AG04449 (cell line): ENCODE data around the gene RAC2.

Experiments used
- CTCF ChIA-PET: fragments of 350-600 bp; formaldehyde crosslinking; extraction: SDS; loops from one replicate; lab custom pipeline; 2021; ENCODE audit warnings: antibody characterized with exemption; lab: Yijun Ruan, JAX
- POLR2A ChIA-PET: fragments of 400-600, 350-600 bp; formaldehyde crosslinking; extraction: SDS; loops from one replicate; lab custom pipeline; 2020; ENCODE audit warnings: antibody characterized with exemption, inconsistent platforms; lab: Yijun Ruan, JAX
- DNase-seq: peaks from one replicate; pipeline ENCODE4 v3.0.0-alpha.2; 2010; ENCODE audit warnings: low read depth, low spot score
- H3K4me3 ChIP-seq: 2 replicates; pipeline ENCODE4 v1.5.1; 2011; ENCODE audit warnings: low read depth, mild to moderate bottlenecking, control low read depth, low read length
- TF ChIP-seq, protein P1 (sequence below): IDR thresholded peaks from one replicate; pipeline ENCODE4 v1.5.1; 2011; ENCODE audit warnings: mild to moderate bottlenecking, moderate library complexity, low read length, control low read depth, inconsistent platforms; ENCODE audit not compliant: insufficient read depth; ENCODE audit errors: missing control alignments

RAC2 gene

DNA sequence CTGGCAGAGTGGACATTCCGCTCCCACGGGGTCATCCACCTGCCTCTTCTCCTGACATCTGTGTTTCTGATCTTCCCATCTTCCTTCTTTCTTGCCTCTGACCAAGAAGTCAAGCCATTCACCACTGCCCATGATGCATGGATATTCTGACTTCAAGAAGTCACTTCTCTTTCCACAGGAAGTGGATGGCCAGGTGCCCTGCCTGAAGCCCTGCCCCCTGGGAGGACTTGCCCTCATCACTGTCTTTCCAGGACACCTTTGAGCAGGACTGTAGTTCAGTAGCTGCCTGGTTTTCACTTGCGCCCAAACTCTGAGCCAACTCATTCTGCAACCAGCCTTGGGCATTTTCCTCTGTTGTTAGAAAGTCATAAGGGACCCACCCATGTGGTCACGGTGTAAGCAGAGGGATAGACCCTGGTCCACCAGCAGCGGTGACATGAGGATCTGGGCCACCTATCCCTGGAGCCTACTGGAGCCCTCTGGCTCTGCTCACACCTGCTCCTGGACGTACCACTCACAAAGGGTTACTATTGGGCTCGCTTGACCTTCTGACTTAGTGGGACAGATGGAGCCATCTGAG lies 45.2 kb upstream of the RAC2 start:
- no peak overlapping the region for H3K4me3 ChIP-seq
- TF ChIP-seq, protein P1, sequence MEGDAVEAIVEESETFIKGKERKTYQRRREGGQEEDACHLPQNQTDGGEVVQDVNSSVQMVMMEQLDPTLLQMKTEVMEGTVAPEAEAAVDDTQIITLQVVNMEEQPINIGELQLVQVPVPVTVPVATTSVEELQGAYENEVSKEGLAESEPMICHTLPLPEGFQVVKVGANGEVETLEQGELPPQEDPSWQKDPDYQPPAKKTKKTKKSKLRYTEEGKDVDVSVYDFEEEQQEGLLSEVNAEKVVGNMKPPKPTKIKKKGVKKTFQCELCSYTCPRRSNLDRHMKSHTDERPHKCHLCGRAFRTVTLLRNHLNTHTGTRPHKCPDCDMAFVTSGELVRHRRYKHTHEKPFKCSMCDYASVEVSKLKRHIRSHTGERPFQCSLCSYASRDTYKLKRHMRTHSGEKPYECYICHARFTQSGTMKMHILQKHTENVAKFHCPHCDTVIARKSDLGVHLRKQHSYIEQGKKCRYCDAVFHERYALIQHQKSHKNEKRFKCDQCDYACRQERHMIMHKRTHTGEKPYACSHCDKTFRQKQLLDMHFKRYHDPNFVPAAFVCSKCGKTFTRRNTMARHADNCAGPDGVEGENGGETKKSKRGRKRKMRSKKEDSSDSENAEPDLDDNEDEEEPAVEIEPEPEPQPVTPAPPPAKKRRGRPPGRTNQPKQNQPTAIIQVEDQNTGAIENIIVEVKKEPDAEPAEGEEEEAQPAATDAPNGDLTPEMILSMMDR, result no peak
- POLR2A ChIA-PET, result no interaction called here
- no peak for DNase-seq
- CTCF ChIA-PET, result interaction anchor here (0.9 to 1.6 kb wide), 3 partner anchors 18 to 29 kb away, joined by 3 to 5 read pairs (median 4); no protein-coding TSS in a partner anchor

DNA sequence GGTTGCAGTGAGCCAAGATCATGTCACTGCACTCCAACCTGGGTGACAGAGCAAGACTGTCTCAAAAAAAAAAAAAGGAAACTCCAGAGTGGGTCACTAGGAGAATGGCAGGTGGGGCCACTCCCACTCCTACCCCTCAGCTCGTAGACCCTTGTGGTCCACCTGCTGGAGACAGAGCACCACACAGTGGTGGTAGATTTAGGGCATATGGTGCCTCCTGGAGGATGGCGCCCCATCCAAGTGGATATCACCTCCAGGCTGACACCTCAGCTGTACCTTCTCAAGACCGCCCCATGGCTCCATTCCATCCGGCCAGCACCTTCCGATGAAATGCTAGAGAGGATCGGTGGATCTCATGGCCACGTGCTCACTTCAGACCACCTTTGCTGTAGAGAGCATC lies 44.5 kb upstream of the RAC2 start:
- POLR2A ChIA-PET, result no interaction called here
- TF ChIP-seq, protein P1, result no peak
- CTCF ChIA-PET, result no interaction called here
- no peak for DNase-seq
- no peak overlapping the region for H3K4me3 ChIP-seq

DNA sequence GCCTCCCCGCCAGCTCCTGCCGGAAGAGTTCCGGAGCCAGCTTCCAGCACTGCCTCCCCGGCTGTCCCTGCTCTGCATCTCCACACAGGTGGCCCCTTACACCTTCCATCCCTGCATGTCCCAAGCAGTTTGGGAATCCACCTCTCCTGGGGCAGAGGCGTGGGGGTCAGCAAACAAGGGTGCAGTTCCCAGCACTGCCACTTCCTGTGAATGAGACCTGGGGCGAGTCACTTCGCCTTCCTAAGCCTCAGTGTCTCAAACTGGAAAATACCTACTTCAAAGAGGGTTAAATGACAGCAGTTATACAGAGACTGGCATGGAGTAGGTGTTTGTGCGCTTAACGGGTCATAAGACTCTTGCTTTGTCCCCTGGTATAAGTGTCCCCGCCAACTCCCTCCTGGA lies 43.5 kb upstream of the RAC2 start:
- TF ChIP-seq, protein P1, result no peak
- ChIA-PET POLR2A (no interaction called here), CTCF (interaction anchor here (1.6 kb wide), 1 partner anchor 15 kb away, joined by 3 read pairs; no protein-coding TSS in a partner anchor)
- no peak for DNase-seq
- no peak overlapping the region for H3K4me3 ChIP-seq

GRCh38 chr22:37285937-37286336 lies 41.9 kb upstream of the RAC2 start:
- no peak for DNase-seq
- ChIA-PET POLR2A (no interaction called here), CTCF (interaction anchor here (0.7 to 1.6 kb wide), 2 partner anchors 14 to 26 kb away, joined by 3 read pairs; no protein-coding TSS in a partner anchor)
- H3K4me3 ChIP-seq, result no peak overlapping the region
- TF ChIP-seq, protein P1, result no peak

- CTCF ChIA-PET, result interaction anchor here (1.6 kb wide), 1 partner anchor 20 kb away, joined by 6 read pairs; no protein-coding TSS in a partner anchor
- DNase-seq, result no peak
- H3K4me3 ChIP-seq, result no peak overlapping the region
- TF ChIP-seq, protein P1, result no peak
- POLR2A ChIA-PET, result no interaction called here
These were observed 40.8 kb upstream of the RAC2 start for GRCh38 chr22:37284805-37285355.

DNA sequence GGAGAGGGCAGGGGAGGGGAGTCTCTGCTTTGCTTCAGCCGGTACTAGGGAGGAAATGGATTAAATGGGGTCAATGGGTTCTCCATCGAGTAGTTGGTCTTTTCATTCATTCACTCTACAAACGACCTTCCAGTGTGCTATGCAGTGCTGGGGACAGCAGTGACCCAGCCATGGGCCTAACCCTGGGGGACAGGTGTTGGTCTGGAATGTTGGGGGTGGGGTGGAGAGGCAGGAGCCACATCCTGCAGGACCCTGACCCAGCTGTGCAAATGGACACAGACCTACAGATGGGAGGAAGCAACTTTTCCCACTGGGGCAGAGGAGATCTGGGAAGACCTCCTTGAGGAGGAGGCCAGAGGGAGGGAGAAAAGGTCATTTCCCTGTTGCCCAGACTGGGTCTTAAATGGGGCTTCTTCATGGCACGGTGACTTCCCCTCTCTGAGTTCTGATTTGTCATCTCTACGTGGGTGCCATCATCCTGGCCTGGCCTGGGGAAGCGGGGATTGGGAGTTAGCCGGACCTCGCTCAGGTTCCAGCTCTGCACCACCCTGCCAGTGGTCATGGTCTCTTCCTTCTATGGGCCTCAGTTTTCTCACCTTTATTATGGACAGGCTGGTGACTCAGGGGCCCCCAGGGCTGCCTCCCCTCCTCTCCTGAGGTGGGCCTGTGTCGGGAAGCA lies 40.2 kb upstream of the RAC2 start:
- ChIA-PET POLR2A (no interaction called here), CTCF (interaction anchor here (1.0 to 10.2 kb wide), 5 partner anchors 9 to 24 kb away, joined by 4 to 89 read pairs (median 6); no protein-coding TSS in a partner anchor)
- DNase-seq, result no peak
- H3K4me3 ChIP-seq, result no peak overlapping the region
- TF ChIP-seq, protein P1, result no peak
